NCI-H748 treated with DMSO at 0.1 percent for 48 hours (cell line): ENCODE measurements around the gene CPPED1.
"Not testable (repeated sequence)": the region's sequence is repeated elsewhere in the genome, so short reads cannot be mapped to it uniquely, and the experiment has no call there.

Experiments
- DNase-seq: peaks from one replicate; lab custom pipeline; 2025; lab: John Stamatoyannopoulos, UW

CPPED1 gene

DNA sequence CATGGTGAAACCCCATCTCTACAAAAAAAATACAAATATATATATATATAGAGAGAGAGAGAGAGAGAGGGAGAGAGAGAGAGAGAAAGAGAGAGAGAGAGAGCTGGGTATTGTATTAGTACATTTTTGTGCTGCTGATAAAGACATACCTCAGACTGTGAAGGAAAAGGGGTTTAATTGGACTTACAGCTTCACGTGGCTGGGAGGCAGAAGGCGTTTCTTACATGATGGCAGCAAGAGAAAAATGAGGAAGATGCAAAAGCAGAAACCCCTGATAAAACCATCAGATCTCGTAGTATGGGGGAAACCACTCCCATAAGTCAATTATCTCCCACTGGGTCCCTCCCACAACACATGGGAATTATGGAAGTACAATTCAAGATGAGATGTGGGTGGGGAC, 37.5 kb downstream of the CPPED1 start:
- not testable (repeated sequence) for DNase-seq

DNA sequence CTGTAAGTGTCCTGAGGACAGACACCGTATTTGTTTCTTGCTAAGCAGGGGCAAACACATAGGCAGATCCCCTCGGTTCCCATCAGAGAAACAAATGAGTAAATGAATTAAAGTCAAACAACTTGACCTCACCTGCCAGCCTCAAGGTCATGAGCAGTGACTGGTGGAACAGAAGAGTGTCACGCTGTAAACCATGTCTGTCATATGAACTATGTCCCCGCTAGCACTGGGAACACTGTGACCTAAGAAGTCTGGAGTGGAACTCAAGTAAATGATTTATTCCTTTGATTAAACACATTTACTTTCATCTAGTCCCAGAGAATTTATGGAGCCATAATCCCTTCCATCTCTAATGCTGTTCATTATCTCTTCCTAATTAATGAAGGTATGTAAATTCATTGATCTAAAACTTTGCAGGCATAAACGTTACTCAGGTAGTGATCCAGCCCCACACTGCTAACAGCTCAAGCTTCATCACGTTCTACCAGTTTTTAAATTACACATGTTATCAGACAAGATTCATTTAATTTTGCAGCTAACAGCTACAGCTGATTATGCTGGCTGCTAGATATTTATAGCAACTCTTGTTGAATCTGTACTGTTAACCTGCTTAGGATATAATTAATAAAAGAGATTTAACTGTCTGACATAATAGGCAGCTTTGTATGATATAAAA, 38.7 kb downstream of the CPPED1 start:
- DNase-seq, result no peak

DNA sequence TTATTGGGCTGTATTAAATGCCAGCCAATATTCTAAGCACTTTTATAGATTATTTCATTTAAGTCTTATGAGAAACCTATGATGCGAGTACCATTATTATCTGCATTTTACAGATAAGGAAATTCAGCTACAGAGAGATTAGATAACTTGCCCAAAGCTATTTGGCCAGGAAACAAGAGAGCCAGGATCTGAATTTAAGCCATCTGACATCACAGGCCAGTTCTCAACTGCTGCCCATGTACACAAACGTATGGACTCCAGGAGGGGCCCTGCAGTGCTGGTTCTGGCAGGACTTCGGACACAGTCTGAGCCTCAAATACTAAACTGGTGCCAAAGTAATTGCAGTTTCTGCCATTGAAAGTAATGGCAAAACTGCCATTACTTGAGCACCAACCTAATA, 40.2 kb downstream of the CPPED1 start:
- DNase-seq, result no peak

DNA sequence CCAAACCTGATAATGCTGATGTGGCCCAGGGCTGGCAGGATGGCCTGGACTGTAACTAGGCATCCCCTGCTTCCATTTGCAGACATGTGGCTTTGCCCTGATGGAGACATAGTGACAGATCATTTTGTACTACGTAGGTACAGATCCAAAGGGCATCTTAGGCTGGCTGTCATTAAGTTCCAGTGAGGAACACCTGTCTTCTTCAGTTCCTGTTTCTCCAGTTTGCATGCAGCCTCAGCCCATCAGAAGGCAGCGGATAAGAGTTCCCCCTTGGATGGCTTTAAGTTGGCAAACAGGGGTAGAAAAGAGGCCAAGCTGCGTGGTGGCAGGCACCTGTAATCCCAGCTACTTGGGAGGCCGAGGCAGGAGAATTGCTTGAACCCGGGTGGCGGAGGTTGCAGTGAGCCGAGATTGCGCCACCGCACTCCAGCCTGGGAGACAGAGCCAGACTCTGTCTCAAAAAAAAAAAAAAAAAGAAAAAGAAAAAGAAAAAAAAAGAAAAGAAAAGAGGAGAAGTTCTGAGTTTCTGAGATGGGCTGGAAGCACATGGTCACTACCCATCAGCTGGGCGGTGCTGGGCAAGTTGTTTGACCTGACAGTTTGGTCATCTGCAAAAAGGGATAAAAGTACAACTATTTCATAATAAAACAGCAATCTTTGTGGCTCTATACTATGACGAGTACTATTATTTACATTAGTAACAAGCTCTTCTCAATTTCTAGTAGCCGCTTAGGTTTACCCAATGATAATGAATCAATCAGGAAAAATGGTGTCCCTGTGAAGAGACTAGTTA, 42.7 kb downstream of the CPPED1 start:
- no peak for DNase-seq

DNA sequence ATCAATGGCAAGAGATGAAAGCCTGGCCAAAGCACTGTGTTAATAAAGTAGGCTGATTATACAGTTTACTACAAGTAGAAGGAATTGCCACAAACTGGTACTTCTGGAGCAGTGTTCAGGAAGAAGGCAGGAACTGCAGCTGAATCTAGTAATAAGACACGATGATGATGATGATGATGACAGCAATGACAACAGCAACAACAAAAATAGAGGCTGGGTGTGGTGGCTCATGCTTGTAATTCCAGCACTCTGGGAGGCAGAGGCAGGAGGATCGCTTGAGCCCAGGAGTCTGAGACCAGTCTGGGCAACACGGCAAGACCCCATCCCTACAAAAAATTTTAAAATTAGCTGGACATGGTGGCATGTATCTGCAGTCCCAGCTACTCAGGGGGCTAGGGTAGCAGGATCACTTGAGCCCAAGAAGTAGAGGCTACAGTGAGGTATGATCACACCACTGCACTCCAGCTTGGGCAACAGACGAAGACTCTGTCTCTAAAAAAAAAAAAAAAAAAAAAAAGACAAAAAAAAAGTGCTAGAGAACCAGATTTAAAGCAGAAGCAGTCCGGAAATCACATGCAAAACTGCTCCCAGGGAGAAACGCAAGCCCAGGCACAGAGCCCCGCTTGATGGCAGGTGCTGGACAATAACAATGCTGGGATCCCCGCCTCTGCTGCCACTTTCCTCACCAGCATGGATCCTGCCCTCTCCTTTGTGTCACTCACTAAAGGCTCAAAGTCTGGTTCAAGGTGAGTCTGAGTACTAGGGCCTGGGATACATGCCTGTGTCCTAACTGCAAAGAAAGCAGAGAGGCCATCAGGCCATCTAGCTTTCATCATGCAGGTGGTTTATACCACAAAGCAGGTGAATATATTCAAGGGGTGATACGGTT, 44.8 kb downstream of the CPPED1 start:
- no peak for DNase-seq

DNA sequence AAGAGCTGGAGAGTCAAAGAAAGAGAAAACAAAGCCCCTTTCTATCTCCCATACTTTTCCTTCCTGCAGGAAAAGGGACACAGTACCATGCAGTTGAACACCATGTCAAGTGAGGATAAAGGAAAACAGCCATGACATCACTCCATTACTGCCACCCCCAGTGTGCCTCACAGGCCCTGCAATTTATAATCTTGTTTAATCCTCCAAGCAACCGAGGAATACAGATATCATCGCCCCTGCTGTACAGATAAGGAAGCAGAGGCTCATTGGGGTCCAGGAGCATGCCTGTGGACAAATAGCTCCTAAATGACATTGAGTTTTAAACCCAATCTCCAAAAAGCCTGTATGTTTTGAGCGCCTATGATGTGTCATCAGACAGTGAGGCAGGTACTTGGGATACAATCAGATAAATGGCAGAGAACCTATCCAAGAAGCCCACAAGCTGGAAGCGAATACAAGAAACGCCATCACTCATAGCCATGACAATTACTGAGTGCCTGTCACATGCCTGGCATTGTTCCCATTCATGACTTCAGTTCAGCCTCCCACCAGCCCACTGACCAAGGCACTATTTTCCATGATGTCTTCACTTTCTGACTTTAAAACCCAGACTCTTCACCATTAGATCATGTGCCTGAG, 45.5 kb downstream of the CPPED1 start:
- DNase-seq, result no peak

DNA sequence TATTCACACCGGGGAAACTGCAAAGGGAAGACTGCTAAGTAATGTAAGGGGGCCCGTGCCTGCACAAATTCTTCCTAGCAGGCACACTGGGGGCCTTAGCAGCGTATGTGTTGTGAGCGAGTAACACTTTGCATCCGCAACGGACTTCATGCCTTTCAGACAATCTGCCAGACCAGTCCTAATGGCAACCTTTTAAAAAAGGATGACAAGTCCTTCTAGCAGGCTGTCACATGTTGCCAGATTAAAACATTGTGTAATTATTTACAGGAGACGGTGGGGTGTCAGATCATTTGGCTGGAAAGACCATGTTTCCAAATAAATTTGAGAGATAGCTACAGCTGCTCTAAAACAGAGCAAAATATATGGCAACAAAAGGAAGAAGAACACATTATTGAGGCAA, 46.1 kb downstream of the CPPED1 start:
- no peak for DNase-seq

DNA sequence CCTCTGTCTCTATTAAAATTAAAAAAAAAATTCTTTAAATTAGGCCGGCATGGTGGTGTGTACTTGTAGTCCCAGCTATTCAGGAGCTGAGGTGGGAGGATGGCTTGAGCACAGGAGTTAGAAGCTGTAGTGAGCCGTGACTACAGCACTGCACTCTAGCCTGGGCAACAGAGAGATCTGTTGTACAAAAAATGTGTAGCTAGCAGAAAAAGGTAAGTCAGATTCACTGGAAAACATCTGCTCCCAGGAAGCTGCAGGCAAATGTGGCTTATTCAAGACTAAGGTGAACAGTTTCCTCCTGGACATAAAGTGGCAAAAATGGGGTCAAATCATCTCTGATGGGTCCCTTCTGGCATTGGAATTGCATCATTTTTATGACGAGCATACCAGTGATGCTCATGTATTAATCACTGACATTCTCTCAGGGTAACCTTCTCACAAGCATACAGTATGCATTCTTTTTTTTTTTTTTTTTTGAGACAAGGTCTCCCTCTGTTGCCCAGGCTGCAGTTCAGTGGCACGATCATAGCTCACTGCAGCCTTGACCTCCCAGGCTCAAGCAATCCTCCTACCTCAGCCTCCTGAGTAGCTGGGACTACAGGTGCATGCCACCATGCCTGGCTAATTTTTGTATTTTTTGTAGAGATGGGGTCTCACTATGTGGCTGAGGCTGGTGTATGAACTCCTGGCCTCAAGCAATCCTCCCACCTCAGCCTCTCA, 48.7 kb downstream of the CPPED1 start:
- DNase-seq, result no peak

DNA sequence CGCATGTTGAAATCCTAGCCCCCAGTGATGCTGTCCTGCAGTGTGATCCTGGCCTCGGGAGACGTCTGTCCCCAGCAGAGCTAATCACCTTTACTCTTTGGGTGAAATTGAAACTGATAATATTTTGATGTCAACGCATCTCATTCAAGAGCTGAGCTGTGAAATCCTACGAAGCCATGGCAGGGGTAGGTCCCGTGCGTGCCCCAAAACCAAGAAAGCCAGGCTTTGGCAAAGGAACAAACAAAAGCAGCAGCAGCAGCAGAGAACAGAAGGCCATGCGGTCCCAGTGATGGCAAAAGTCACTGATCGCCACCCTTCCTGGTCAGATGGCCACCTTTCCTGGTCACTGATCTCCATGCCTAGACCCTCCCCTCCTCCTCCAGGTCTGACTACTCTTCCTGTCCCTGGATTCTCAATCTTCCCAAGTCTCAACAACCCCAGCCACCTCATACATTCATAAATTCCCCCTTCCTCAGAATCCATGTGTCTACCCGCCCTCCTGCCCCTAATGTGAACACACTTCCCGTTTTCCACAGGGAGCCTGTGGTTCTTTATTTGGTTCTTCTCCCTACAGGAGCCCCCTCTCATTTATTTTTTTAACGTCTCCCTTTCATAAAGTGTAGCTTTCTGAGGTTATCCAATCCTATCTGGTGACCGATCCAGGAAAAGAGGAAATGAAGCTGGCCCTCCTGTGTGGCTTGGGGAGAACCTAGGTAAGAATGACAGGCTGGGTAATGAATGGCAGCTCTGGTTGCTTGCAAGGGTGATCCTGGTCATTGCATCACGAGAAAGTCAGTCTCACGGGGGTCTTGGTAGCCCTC, 50.3 kb downstream of the CPPED1 start:
- no peak for DNase-seq

DNA sequence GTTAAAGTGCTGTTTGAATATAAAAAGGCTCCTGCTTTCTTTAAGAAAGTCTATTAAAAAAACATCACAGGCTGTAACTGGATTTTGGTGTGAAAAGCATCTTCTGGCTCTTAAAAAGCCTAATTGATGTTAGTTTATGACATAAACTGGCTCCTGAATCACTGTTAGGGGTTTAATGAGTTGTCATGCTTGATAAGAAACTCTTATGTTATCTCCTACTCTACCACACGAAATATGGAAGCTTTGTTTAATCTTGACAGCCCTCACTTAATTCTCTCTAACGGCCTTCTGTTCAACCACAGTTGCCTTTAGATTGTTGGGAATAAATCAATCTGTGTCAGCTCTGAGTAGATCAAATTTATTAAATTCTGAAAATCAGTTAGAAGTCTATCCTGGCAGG, 51.5 kb downstream of the CPPED1 start:
- no peak for DNase-seq

DNA sequence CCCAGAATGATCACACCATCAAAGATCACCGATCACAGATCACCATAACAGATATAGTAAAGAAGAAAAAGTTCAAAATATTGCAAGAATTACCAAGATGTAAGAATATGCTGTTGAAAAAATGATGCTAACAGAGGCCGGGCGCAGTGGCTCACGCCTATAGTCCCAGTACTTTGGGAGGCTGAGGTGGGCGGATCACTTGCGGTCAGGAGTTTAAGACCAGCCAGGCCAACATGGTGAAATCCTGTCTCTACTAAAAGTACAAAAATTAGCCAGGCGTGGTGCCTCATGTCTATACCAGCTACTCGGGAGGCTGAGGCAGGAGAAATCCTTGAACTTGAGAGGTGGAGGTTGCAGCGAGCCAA, 53.2 kb downstream of the CPPED1 start:
- DNase-seq, result no peak

DNA sequence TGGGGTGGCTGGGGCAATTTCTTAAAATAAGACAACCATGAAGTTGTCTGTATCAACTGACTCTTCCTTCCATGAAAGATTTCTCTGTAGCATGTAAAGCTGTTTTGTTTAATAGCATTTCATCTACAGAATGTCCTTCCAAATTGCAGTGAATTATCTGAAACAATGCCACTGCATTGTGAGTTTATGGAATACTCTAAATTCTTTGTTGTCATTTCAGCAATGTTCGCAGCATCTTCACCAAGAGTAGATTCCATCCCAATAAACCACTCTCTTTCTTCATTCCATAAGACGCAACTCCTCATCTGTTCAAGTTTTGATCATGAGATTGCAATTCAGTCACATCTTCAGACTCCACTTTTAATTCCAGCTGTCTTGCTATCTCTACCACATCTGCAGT, 54.6 kb downstream of the CPPED1 start:
- no peak for DNase-seq

DNA sequence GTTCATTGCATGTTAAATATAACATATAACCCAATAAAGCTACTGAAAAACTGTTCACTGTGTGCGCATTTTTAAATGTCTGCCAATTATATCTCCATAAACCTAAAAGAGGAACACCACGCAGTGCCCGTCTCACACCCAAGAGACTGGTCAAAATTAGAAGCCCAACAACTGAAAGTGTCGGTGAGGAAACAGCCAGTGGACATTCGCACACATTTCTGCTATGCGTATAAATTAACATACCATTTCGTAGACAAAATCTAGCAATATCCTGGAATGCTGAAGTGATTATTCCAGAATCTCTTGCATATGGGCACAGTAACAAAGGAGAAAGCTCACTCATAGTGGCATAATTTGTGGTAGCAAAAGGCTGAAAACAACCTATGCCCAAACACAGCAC, 55.9 kb downstream of the CPPED1 start:
- no peak for DNase-seq

DNA sequence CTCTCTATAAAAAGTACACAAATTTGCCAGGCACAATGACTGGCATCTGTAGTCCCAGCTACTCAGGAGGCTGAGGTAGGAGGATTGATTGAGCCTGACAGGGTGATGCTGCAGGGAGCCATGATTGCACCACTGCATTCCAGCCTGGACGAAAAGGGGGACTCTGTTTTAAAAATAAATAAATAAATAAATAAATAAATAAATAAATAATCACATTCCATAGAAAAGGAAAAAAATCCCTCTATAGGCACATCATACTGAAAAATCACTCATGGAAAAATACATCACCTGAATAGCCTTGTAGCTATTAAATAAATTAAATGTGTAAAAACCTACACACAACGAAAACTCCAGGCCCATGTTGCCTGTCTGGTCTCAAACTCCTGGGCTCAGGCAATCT, 56.4 kb downstream of the CPPED1 start:
- no peak for DNase-seq

DNA sequence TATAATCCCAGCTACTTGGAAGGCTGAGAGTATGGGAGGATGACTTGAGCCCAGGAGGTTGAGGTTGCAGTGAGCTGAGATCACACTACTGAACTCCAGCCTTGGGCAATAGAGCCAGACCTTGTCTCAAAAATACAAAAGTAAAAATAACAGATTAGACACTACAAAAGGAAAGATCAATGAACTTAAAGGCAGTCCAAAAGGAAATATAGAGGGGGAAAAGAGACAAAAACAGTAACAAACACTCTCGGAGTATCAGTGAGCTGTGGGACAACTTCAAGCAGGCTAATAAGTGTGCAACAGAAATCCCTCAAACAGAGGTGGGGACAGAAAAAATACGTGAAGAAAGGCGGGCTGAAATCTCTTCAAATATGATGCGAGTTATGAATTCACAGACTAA, 58.8 kb downstream of the CPPED1 start:
- DNase-seq, result no peak

DNA sequence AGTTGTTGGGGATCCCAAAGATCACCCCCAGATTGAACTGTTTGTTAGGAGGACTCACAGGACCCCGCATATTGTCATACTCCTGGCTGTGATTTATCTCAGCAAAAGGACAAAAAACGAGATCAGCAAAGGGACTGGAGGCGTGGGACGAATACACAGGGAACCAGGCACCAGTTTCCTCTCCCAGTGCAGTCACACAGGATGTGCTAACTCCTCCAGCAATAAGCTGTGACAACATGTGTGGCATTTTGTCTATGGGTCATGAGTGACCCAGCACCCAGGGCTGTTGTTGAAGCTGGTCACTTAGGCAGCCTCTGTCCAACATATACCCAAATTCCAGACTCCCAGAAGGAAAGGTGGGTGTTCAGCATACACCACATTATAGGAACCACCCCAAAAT, 60.9 kb downstream of the CPPED1 start:
- DNase-seq, result no peak

DNA sequence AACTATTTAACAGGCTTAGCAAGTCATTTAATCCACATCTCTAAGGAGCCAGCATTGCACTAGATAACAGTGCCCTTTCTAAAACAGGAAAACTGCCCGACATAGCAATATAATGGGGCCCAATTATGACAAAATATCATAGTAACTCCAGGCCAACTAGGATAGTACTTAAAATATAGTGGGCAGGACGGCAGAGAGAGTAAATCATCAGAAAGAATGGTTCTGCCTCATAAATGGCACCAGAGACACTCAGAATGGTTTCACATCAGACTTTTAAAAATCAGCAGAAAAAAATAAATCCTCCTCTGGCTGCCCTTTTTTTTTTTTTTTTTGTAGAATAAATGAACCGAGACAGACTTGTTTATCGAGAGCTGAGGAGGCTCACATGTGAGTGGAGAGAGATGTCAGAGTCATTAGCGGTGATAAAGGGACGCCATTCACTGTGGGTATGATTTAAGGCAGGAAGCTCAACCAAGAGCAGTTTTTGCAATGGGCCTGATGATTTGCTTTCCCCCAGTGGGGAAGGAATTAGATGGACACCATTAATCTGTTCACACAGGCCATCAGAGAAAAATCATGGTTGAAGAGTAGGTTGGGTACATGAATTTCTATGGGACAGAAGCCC, 62.6 kb downstream of the CPPED1 start:
- DNase-seq, result no peak

DNA sequence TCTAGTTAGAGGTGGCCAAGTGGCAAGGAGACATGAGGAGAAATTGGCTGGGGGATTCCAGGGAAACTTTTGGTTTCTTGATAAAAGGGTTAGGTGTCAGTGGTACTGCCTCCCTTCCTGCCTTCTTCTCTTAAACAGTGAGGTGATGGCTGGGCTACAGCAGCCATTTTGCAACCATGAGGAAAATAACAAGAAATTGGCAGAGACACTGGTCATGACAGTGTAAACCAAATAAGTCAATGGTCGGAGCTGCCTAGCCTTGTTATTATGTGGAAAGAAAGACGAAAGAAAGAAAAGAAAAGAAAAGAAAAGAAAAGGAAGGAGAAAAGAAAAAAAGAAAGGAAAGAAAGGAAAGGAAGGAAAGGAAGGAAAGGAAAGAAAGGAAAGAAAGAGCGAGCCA, 63.9 kb downstream of the CPPED1 start:
- no peak for DNase-seq

DNA sequence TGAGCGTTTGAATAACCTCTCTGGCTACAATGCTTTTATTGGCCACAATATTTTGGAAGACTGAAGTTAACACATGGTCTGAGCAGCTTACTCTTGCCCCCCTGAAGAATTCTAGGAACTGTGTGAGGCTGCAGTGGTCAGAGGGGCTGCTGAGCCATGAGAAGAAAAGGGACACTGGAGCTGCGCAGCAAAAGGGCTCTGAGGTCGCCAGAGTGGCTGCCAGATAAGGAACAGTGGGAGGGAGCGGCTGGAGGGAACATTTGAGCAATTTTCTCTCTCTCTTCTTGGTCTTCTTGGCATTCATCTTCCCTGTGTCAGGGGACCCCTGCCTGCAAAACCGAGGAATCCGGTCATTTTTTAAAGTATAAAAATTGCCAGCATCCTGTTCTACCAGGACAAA, 66.1 kb downstream of the CPPED1 start:
- DNase-seq, result no peak

DNA sequence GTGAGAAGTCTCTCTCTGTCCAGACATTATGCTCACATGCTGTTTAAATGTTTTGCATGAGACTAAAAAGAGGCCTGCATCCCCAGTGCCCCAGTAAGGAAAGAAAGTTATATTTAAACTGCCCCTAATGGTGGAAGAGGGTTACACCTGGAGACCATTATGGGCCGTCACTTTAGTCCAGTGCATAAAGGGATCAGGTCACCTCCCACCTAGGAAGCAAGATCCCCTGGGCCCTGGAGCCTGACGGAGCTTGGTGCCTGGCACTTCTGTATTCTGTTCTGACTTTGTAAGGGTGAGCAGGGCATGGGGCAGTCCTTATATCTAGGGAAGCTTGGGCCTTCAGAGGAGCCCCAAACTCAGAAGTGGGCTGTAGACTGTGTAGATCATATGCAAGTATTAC, 67.9 kb downstream of the CPPED1 start:
- DNase-seq, result no peak
